Ectodermal cell (in vitro differentiated cells): ENCODE data around the gene FOLR2.

Experiments
- H3K27ac ChIP-seq: 2 replicates; pipeline ENCODE4 v1.7.0; 2013; ENCODE audit warnings: mild to moderate bottlenecking, low read depth, low read length; ENCODE audit not compliant: insufficient read depth, poor library complexity, severe bottlenecking
- H3K27me3 ChIP-seq: 2 replicates; pipeline ENCODE4 v1.7.0; 2013; ENCODE audit warnings: mild to moderate bottlenecking, low read length; ENCODE audit not compliant: insufficient read depth, control insufficient read depth, poor library complexity, severe bottlenecking
- H3K36me3 ChIP-seq: one replicate; pipeline ENCODE4 v1.7.0; 2013; ENCODE audit warnings: low read length; ENCODE audit not compliant: control insufficient read depth, insufficient read depth
- H3K4me1 ChIP-seq: one replicate; pipeline ENCODE4 v1.7.0; 2013; ENCODE audit warnings: low read length; ENCODE audit not compliant: control insufficient read depth, insufficient read depth
- H3K4me3 ChIP-seq: 2 replicates; pipeline ENCODE4 v1.7.0; 2013; ENCODE audit warnings: low read depth, low read length, control low read depth; ENCODE audit not compliant: insufficient read depth
- H3K9me3 ChIP-seq: 2 replicates; pipeline ENCODE4 v1.7.0; 2013; ENCODE audit warnings: mild to moderate bottlenecking, low read length, moderate library complexity; ENCODE audit not compliant: control insufficient read depth
- WGBS, 2 experiments: methylation state at CpG; one replicate each; pipeline ENCODE4 v1.1.7; 2013; ENCODE audit warnings: missing lambda C conversion rate in 2 of 2; 5-methylcytosine and 5-hydroxymethylcytosine counted together

Gene FOLR2

DNA sequence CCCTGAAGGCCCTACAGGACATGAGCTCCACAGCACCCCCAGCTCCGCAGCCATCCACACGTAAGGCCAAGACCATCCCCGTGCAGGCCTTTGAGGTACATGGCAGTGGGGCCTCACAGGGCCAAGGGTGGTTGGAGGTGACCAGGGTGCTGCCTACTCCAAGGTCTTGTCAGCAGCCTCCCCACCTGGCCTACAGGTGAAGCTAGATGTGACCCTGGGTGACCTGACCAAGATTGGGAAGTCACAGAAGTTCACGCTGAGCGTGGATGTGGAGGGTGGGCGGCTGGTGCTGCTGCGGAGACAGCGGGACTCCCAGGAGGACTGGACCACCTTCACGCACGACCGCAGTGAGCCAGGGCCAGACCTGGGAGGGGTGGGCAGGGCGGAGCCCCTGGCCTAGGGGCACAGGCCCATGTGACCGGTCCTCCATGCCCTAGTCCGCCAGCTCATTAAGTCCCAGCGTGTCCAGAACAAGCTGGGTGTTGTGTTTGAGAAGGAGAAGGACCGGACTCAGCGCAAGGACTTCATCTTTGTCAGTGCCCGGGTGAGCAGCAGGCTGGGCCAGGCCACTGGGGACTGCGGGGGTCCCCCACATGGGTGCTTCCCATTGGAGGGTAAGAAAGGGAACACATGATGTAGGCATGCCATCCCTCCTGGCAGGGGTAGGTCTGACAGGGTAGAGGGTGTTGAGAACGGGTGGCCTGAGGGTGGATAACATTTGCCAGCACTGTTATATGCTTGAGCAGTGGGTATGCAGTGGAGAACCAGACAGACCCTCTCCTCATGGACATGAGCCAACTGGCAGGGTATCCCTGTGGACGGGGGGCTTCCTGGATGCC is 13.6 kb downstream of the FOLR2 start:
- 96 to 97% methylated on average over 21 of the region's 21 CpGs for WGBS, 2 experiments
- peaks cover 53% of the 10 kb centered on the region for H3K36me3 ChIP-seq
- no peaks in the 10 kb centered on the region for H3K9me3 ChIP-seq
- peaks cover 17% of the 10 kb centered on the region for H3K4me1 ChIP-seq
- no peak overlapping the region for H3K4me3 ChIP-seq
- no peak overlapping the region for H3K27ac ChIP-seq
- no peaks in the 10 kb centered on the region for H3K27me3 ChIP-seq

DNA sequence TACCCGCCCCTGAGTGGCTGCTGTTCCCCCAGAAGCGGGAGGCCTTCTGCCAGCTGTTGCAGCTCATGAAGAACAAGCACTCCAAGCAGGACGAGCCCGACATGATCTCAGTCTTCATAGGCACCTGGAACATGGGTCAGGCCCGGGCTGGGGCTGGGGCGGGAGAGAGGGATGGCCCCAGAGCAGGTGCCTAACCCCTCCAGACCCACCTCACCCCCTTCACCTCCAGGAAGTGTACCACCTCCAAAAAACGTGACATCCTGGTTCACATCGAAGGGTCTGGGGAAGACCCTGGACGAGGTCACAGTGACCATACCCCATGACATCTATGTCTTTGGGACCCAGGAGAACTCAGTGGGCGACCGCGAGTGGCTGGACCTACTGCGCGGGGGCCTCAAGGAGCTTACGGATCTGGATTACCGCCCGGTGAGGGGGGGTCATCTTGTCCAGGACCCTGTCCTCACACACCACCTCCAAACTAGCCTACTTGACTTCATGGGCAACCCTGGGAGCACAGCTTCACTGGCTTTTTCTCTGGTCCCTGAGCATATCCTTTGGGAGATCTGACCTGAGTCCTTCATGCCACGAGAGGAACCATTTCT is 14.3 kb downstream of the FOLR2 start:
- Histone ChIP-seq H3K36me3 (peaks cover 57% of the 10 kb centered on the region), H3K4me3 (no peak overlapping the region), H3K9me3 (no peaks in the 10 kb centered on the region), H3K27ac (no peak overlapping the region), H3K27me3 (no peaks in the 10 kb centered on the region), H3K4me1 (peaks cover 11% of the 10 kb centered on the region)
- 96% methylated on average over 18 of the region's 18 CpGs for WGBS, 2 experiments

DNA sequence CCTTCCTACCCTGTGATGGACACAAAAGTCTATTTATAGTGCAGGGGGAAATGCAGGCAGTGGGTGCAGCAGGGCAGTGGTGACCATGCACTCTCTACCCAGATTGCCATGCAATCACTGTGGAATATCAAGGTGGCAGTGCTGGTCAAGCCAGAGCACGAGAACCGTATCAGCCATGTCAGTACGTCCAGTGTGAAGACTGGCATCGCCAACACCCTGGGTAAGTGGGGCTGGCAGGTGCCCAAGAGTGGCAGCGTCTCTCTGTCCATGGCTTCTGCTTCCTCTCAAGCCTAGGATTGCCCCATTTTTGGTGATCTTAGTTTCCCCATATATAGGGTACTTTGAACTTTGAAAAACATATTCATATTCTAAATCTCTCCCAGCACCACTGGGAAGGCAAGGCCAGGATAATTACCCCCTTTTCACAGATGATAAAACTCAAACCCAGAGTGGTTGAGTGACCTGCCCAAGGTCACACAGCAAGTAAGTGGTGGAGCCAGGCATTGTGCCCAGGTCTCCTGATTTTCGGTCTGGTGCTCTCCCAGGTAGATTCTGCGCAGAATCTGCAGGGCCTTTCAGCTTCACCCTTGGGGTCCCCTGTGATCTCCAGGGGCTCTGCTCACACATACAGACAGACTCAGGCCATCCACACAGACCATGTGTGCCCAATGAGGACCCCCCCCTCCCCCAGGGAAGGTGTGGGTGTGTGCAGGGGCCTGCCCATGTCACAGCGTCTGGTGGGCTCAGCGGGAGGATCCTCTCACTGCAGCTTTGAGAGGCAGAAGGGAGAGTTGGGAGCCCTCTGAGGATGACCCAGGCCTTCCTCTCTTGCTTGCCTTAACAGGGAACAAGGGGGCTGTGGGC is 15.0 kb downstream of the FOLR2 start:
- Histone ChIP-seq H3K27ac (no peak overlapping the region), H3K4me3 (no peak overlapping the region), H3K36me3 (peaks cover 57% of the 10 kb centered on the region), H3K27me3 (no peaks in the 10 kb centered on the region), H3K9me3 (no peaks in the 10 kb centered on the region), H3K4me1 (peaks cover 5% of the 10 kb centered on the region)
- 94% methylated on average over 9 of the region's 9 CpGs for WGBS, 2 experiments

DNA sequence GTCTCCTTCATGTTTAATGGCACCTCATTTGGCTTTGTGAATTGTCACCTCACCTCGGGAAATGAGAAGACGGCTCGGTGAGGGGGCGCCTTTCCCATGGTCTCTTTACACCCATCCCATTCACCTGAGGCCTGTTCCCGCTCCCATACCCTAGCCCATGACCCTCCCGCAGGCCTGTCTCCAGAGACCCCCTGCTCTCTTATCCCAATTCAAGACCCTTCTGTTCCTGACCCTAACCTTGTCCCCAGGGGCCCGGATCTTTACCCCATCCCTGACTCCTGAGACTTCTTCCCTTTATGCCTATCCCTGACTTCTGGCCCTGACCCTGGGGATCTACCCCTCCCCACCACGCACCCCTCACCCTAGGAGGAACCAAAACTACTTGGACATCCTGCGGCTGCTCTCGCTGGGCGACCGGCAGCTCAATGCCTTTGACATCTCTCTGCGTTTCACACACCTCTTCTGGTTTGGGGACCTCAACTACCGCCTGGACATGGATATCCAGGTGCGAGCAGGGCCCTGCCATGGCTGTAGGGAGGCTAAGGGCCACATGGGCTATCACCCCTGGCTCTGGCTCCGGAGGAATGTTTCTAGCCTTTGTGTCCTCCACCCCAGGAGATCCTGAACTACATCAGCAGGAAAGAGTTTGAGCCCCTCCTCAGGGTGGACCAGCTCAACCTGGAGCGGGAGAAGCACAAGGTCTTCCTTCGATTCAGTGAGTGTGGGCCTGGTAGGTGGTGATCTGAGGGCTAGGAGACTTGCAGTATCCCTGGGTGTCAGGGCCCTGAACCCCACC is 15.9 kb downstream of the FOLR2 start:
- H3K4me1 ChIP-seq, result no peaks in the 10 kb centered on the region
- H3K36me3 ChIP-seq, result peaks cover 59% of the 10 kb centered on the region
- no peaks in the 10 kb centered on the region for H3K27me3 ChIP-seq
- no peak overlapping the region for H3K4me3 ChIP-seq
- no peak overlapping the region for H3K27ac ChIP-seq
- WGBS, 2 experiments, result 94 to 95% methylated on average over 18 of the region's 18 CpGs
- H3K9me3 ChIP-seq, result no peaks in the 10 kb centered on the region

DNA sequence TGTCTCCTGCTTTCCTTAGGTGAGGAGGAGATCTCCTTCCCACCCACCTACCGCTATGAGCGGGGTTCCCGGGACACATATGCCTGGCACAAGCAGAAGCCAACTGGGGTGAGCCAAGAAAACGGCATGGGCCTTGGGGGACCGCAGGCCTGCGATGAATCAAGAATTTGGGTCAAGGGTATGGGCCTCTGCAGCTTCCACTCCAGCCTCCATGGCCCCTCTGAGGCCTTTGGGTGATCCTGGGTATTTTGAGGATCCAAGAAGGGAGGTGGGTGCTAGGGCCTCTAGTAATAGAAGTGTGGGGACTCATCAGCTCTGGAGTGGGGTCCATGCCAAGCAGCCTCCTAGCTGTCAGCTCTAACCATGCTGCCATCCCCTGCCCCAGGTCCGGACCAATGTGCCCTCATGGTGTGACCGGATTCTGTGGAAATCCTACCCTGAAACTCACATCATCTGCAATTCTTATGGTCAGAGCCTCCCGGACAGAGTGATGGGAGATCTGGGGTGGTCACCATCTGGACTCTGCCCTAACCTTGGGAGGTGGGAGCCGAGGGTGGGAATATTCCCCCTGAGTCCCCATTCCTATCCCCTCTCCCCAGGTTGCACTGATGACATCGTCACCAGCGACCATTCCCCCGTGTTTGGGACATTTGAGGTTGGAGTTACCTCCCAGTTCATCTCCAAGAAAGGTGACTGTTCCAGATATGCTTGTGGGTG is 16.6 kb downstream of the FOLR2 start:
- no peak overlapping the region for H3K4me3 ChIP-seq
- H3K4me1 ChIP-seq, result no peaks in the 10 kb centered on the region
- WGBS, 2 experiments, result 96 to 97% methylated on average over 13 of the region's 13 CpGs
- peaks cover 60% of the 10 kb centered on the region for H3K36me3 ChIP-seq
- no peak overlapping the region for H3K27ac ChIP-seq
- H3K9me3 ChIP-seq, result no peaks in the 10 kb centered on the region
- no peaks in the 10 kb centered on the region for H3K27me3 ChIP-seq

DNA sequence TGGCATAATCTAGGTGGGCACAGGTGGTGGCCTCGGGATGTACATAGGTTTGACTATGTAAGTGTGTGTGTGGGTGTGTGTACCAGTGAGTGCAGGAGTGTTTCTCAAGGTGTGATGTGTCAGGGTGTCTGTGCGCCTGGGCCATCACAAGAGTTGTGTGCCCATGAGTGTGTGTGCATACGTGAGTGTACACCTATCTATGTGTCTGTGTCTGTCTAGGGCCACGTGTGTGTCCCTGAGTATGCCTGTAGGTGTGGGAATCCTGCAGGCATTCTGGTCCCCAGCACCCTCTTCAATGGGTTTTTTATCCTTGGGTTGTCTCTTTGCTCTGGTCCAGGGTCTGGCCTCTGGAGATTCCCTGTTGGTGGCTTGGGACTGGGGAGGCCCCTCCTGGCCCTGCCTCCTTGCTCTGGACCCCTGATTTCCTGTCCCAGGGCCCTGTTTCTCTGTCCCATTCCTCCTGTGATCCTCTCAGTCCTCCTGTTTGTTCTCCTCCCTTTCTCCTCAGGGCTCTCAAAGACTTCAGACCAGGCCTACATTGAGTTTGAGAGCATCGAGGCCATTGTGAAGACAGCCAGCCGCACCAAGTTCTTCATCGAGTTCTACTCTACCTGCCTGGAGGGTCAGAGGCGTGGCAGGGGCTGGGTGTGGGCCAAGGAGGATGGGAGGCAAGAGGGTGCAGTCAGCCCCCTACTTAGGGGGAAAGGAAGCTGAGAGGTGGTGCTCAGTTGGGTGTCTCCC is 17.3 kb downstream of the FOLR2 start:
- Histone ChIP-seq H3K27me3 (peaks cover 6% of the 10 kb centered on the region), H3K9me3 (no peaks in the 10 kb centered on the region), H3K4me3 (no peak overlapping the region), H3K4me1 (peaks cover 7% of the 10 kb centered on the region), H3K36me3 (peaks cover 60% of the 10 kb centered on the region), H3K27ac (no peak overlapping the region)
- 94 to 96% methylated on average over 8 of the region's 8 CpGs for WGBS, 2 experiments

DNA sequence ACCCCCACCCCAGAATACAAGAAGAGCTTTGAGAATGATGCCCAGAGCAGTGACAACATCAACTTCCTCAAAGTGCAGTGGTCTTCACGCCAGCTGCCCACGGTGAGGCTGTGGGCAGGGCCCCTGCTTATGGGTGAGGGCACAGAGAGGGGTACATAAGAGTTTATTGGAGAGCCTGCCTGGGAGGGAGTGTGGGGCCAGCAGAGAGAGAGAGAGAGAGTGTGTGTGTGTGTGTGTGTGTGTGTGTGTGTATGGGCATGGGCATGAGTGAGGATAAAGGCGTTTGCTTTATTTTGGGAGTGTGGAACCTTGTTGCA is 17.9 kb downstream of the FOLR2 start:
- Histone ChIP-seq H3K36me3 (peaks cover 56% of the 10 kb centered on the region), H3K27ac (no peak overlapping the region), H3K9me3 (no peaks in the 10 kb centered on the region), H3K4me1 (peaks cover 12% of the 10 kb centered on the region), H3K4me3 (no peak overlapping the region), H3K27me3 (peaks cover 11% of the 10 kb centered on the region)
- WGBS, 2 experiments, result 91 to 92% methylated on average over 3 of the region's 3 CpGs

DNA sequence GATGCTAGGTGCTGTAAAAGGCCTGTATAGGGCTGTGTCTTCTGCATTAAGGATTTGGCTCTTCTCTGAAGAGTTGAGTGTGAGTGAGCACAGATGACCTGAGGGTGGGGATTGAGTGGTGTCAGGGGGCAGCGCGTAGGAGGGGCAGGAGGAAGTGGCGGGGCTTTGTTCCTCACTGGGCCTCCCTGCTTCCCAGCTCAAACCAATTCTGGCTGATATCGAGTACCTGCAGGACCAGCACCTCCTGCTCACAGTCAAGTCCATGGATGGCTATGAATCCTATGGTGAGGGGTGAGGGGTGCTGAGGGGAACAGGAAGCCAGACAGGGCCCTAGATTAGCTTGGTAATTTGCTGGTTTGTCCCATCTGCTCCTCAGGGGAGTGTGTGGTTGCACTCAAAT is 18.3 kb downstream of the FOLR2 start:
- H3K27ac ChIP-seq, result no peak overlapping the region
- peaks cover 14% of the 10 kb centered on the region for H3K4me1 ChIP-seq
- 96 to 98% methylated on average over 4 of the region's 4 CpGs for WGBS, 2 experiments
- no peaks in the 10 kb centered on the region for H3K9me3 ChIP-seq
- peaks cover 52% of the 10 kb centered on the region for H3K36me3 ChIP-seq
- no peak overlapping the region for H3K4me3 ChIP-seq
- peaks cover 16% of the 10 kb centered on the region for H3K27me3 ChIP-seq
